A673 (cell line): ENCODE measurements around the gene ST8SIA5. TPM values are rescaled to one million over a fixed set of nuclear protein-coding genes. Genes with fewer than 3 reads are reported as not detected.

Experiments
- BruUV-seq: library from RNA; stranded (reverse); fragments of 400-500 nt; replicated peaks from 2 replicates; lab custom pipeline; 2021; lab: Mats Ljungman, UMichigan
- CTCF ChIA-PET: fragments of 300-600 bp; sonication (Branson Sonifier 250); formaldehyde crosslinking; loops from one replicate; lab custom pipeline; 2022; ENCODE audit warnings: antibody characterized with exemption; lab: Charles Lee
- POLR2A ChIA-PET: fragments of 300-600 bp; sonication (Branson Sonifier 250); formaldehyde crosslinking; loops from one replicate; lab custom pipeline; 2022; ENCODE audit warnings: antibody characterized with exemption; ENCODE audit not compliant: low non-redundant PET; lab: Charles Lee
- DNase-seq: peaks from one replicate; pipeline ENCODE4 v3.0.0-alpha.2; 2015; ENCODE audit warnings: low spot score
- H3K27ac ChIP-seq: fragments of 200-600 bp; sonication (generic); 2 replicates; pipeline ENCODE4 v1.5.1; 2016; ENCODE audit warnings: mixed run types, low read depth, mild to moderate bottlenecking, mixed read lengths, antibody characterized with exemption, low read length; ENCODE audit not compliant: poor library complexity, severe bottlenecking
- H3K27me3 ChIP-seq: fragments of 200-600 bp; sonication (generic); replicated peaks from 2 replicates; pipeline ENCODE4 v1.6.1; 2017; ENCODE audit warnings: mixed run types, low read depth, mild to moderate bottlenecking, mixed read lengths, antibody characterized with exemption, low read length; ENCODE audit not compliant: insufficient read depth, poor library complexity
- H3K36me3 ChIP-seq: fragments of 200-600 bp; sonication (generic); 2 replicates; pipeline ENCODE4 v1.6.1; 2016; ENCODE audit warnings: mixed run types, mild to moderate bottlenecking, mixed read lengths, antibody characterized with exemption, low read length; ENCODE audit not compliant: insufficient read depth, poor library complexity, severe bottlenecking
- H3K4me1 ChIP-seq: fragments of 200-600 bp; sonication (generic); 2 replicates; pipeline ENCODE4 v1.6.1; 2017; ENCODE audit warnings: mixed run types, mild to moderate bottlenecking, mixed read lengths, antibody characterized with exemption, low read length; ENCODE audit not compliant: insufficient read depth, poor library complexity, severe bottlenecking
- H3K4me3 ChIP-seq: fragments of 200-600 bp; sonication (generic); 2 replicates; pipeline ENCODE4 v1.5.1; 2016; ENCODE audit warnings: low read depth, mixed run types, mild to moderate bottlenecking, mixed read lengths, low read length; ENCODE audit not compliant: poor library complexity, severe bottlenecking
- H3K9me3 ChIP-seq: fragments of 200-600 bp; sonication (generic); 2 replicates; pipeline ENCODE4 v1.6.1; 2016; ENCODE audit warnings: mixed run types, low read depth, mild to moderate bottlenecking, mixed read lengths, antibody characterized with exemption, low read length; ENCODE audit not compliant: poor library complexity, severe bottlenecking
- CTCF ChIP-seq: fragments of 300-800, 200-600 bp; sonication (generic); conservative IDR thresholded peaks from 2 replicates; pipeline ENCODE4 v1.5.1; 2017; ENCODE audit warnings: low read depth, mild to moderate bottlenecking, antibody characterized with exemption, low read length, moderate library complexity, mixed read lengths
- EZH2 ChIP-seq: fragments of 200-600 bp; sonication (generic); IDR thresholded peaks from 2 replicates; pipeline ENCODE4 v1.6.1; 2017; ENCODE audit warnings: borderline replicate concordance, low read depth, mild to moderate bottlenecking, mixed read lengths, antibody characterized with exemption, low read length; ENCODE audit not compliant: poor library complexity, severe bottlenecking
- intact Hi-C: fragments of 100-400 bp; cut with micrococcal nuclease; formaldehyde crosslinking; loops from one replicate; pipeline ENCODE4 v1.10.0; 2022; ENCODE audit not compliant: unreplicated experiment
- total RNA-seq: library from RNA; stranded (reverse); gene quantifications from 2 replicates; pipeline ENCODE4 v1.2.3, GENCODE V29; 2021

The ST8SIA5 gene
- total RNA-seq, 1 experiment from 2014 or later, result 17.9 TPM

GRCh38 chr18:46646468-46646867 lies 110.4 kb downstream of the ST8SIA5 start:
- POLR2A ChIA-PET, result no interaction called here
- intact Hi-C loops, result loop anchor here (10.0 kb wide), 1 partner anchor 162 kb away; no protein-coding TSS in a partner anchor
- CTCF ChIA-PET, result interaction anchor here (1.0 kb wide), 1 partner anchor 12 kb away, joined by 4 read pairs; no protein-coding TSS in a partner anchor

GRCh38 chr18:46642561-46642960 lies 114.3 kb downstream of the ST8SIA5 start:
- intact Hi-C loops, result loop anchor here (10.0 kb wide), 1 partner anchor 158 kb away; no protein-coding TSS in a partner anchor
- Histone ChIP-seq H3K27ac (no peak overlapping the region), H3K4me1 (no peaks in the 10 kb centered on the region), H3K36me3 (no peaks in the 10 kb centered on the region), H3K4me3 (no peak overlapping the region), H3K27me3 (no peaks in the 10 kb centered on the region), H3K9me3 (no peaks in the 10 kb centered on the region)
- POLR2A ChIA-PET, result no interaction called here
- DNase-seq, result no peak
- no TSS peak for BruUV-seq
- TF ChIP-seq EZH2 (no peak), CTCF (no peak)
- CTCF ChIA-PET, result interaction anchor here (2.1 kb wide), 1 partner anchor 15 kb away, joined by 7 read pairs; no protein-coding TSS in a partner anchor

More at GRCh38 chr18:46646468-46646867, 110.4 kb downstream of the ST8SIA5 start:
- DNase-seq, result no peak
- Histone ChIP-seq H3K27me3 (no peaks in the 10 kb centered on the region), H3K4me1 (no peaks in the 10 kb centered on the region), H3K9me3 (no peaks in the 10 kb centered on the region), H3K27ac (no peak overlapping the region), H3K36me3 (no peaks in the 10 kb centered on the region), H3K4me3 (no peak overlapping the region)
- BruUV-seq, result no TSS peak
- no peak for TF ChIP-seq EZH2
- no peak for TF ChIP-seq CTCF

- Histone ChIP-seq H3K9me3 (no peaks in the 10 kb centered on the region), H3K36me3 (no peaks in the 10 kb centered on the region), H3K27me3 (no peaks in the 10 kb centered on the region), H3K27ac (no peak overlapping the region), H3K4me1 (no peaks in the 10 kb centered on the region), H3K4me3 (no peak overlapping the region)
- TF ChIP-seq EZH2, result no peak
- no peak for TF ChIP-seq CTCF
- POLR2A ChIA-PET, result no interaction called here
- intact Hi-C loops, result loop anchor here (10.0 kb wide), 1 partner anchor 157 kb away; no protein-coding TSS in a partner anchor
- no peak for DNase-seq
- CTCF ChIA-PET, result no interaction called here
- no TSS peak for BruUV-seq
Observed at GRCh38 chr18:46641917-46642316, 114.9 kb downstream of the ST8SIA5 start.
